ENCODE data around the gene KRABD2.
A peak's percentile ranks its signal among the peaks of the same experiment; 100 is the strongest.

The KRABD2 gene

DNA sequence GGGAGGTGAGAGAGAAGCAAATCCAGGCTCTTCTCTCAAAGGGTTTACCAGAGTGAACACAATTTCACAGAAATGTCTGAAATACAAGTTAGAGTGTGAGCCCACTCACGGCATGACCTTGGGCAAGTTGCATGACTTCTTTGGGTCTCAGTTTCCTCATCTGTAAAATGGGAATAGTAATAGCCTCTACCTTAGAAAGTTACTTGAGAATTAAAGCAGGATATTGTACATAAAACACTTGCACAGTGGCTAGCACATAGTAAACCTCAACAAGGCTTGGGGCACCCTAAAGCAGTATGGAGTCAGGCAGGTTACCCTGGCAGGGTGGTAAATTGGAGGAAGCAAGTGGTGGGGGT is 34.4 kb upstream of the KRABD2 start:
- Histone ChIP-seq H3K27me3 (no peaks in the 10 kb centered on the region), H3K27ac (no peak overlapping the region), H3K36me3 (no peaks in the 10 kb centered on the region), H3K4me1 (ENCODE audit: insufficient read depth) (no peaks in the 10 kb centered on the region), H3K4me3 (no peak overlapping the region), H3K9me3 (no peaks in the 10 kb centered on the region)
- no peak for TF ChIP-seq CTCF (IDR thresholded peaks at IDR 0.05)
- TF ChIP-seq POLR2A (IDR thresholded peaks at IDR 0.05), result no peak
- TF ChIP-seq EP300 (IDR thresholded peaks at IDR 0.05), result no peak
- intact Hi-C loops (cut with DNase I), result loop anchor here in 3 of 4 donors (2.0 to 10.0 kb wide), 4 partner anchors 334 to 374 kb away; partner anchors contain the start of gene CCDC42 (in 1 of the 3)
- DNase-seq, result no peak
- 74 to 82% (median 80%) methylated on average over 1 of the region's 1 CpG for WGBS, 3 donors

DNA sequence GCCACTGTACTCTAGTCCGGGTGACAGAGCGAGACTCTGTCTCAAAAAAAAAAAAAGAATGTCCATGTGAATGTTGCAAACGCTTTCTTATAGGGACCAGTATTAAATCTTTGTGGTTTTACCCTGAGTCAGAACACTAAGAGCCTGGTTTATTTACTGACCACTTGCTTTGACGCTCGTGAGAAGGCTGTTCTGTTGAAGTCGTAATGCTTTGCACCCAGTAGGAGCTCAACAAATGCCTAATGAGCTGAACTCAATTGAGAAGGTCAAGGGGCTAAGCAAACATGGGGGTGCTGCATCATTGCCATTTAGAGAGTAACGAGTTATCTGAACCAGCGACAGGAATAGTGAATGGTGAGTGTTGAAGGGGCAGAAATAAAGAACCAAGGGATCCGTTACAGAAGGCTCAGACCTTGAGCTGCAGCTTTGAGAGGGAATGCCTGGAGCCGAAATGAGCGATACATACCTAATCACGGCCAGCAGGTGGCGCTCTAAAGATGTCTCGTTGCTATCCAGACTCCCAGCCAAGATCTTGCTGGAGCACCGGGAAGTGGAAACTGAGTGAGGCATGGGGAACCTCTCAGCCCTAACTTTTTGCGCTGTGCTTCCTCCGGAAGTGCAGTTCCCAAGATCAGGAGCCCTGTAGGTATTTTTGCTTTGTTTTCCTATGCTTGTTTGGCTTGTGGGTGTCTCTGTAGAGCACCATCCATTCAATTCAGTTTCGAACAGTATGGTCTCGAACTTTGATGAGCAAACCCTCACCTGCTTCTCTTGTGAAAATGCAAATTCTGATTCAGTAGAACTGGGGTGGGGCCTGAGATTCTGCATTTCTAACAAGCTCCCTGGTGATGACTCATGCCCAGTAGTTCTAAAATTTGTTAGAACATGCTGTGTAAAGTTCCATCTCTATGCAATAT is 33.7 kb upstream of the KRABD2 start:
- intact Hi-C loops (cut with DNase I), result loop anchor here in 3 of 4 donors (2.0 to 10.0 kb wide), 4 partner anchors 335 to 375 kb away; partner anchors contain the start of gene CCDC42 (in 1 of the 3)
- Histone ChIP-seq H3K9me3 (no peaks in the 10 kb centered on the region), H3K4me3 (no peak overlapping the region), H3K4me1 (ENCODE audit: insufficient read depth) (no peaks in the 10 kb centered on the region), H3K27ac (no peak overlapping the region), H3K36me3 (no peaks in the 10 kb centered on the region), H3K27me3 (no peaks in the 10 kb centered on the region)
- peak; percentile 86 to 94 (median 92) for DNase-seq
- no peak for TF ChIP-seq EP300 (IDR thresholded peaks at IDR 0.05)
- no peak for TF ChIP-seq POLR2A (IDR thresholded peaks at IDR 0.05)
- TF ChIP-seq CTCF (IDR thresholded peaks at IDR 0.05), result peak; percentile 71 to 80 (median 80)
- 22 to 25% (median 23%) methylated on average over 19 of the region's 19 CpGs for WGBS, 3 donors

DNA sequence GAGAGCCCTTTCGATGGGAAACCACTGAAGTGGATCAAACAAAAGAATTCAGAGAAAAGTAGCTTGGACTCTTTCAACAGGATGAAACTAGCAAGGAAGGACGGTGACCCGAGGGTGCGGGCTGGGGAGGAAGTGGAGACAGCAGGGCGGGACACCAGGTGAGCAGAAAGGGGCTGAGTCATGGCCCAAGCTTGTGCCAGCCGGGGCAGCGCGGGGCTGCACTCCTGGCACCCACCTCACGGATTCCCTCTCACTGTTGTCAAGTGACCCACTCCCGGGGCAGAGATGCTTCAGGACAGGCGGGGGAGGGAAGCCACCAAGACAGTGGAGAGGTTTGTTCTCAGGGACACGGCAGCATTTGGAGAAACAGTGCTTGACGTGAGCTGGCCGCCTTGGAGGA is 31.9 kb upstream of the KRABD2 start:
- no peak overlapping the region for H3K4me3 ChIP-seq
- intact Hi-C loops (cut with DNase I), result no loop called here
- H3K27ac ChIP-seq, result no peak overlapping the region
- H3K4me1 ChIP-seq (ENCODE audit: insufficient read depth), result no peaks in the 10 kb centered on the region
- DNase-seq, result no peak
- no peaks in the 10 kb centered on the region for H3K9me3 ChIP-seq
- H3K27me3 ChIP-seq, result no peaks in the 10 kb centered on the region
- no peaks in the 10 kb centered on the region for H3K36me3 ChIP-seq
- TF ChIP-seq POLR2A (IDR thresholded peaks at IDR 0.05), result no peak
- no peak for TF ChIP-seq EP300 (IDR thresholded peaks at IDR 0.05)
- no peak for TF ChIP-seq CTCF (IDR thresholded peaks at IDR 0.05)
- 64 to 69% (median 65%) methylated on average over 14 of the region's 14 CpGs for WGBS, 3 donors

GRCh38 chr17:8406174-8406573 is 29.7 kb upstream of the KRABD2 start:
- no peaks in the 10 kb centered on the region for H3K4me1 ChIP-seq (ENCODE audit: insufficient read depth)
- H3K9me3 ChIP-seq, result no peaks in the 10 kb centered on the region
- WGBS, 3 donors, result 65 to 84% (median 83%) methylated on average over 2 of the region's 2 CpGs
- DNase-seq, result no peak
- H3K27me3 ChIP-seq, result no peaks in the 10 kb centered on the region
- H3K27ac ChIP-seq, result no peak overlapping the region
- TF ChIP-seq EP300 (IDR thresholded peaks at IDR 0.05) (no peak), POLR2A (IDR thresholded peaks at IDR 0.05) (no peak), CTCF (IDR thresholded peaks at IDR 0.05) (no peak)
- H3K4me3 ChIP-seq, result no peak overlapping the region
- intact Hi-C loops (cut with DNase I), result no loop called here
- H3K36me3 ChIP-seq, result no peaks in the 10 kb centered on the region

All from ovary (tissue), 7 donors.